GM12892 (cell line): ENCODE data around the gene SAPCD1.
"Not testable (repeated sequence)": the region's sequence is repeated elsewhere in the genome, so short reads cannot be mapped to it uniquely, and the experiment has no call there.

Experiments used
- POLR2A ChIP-seq: IDR thresholded peaks from 2 replicates; pipeline ENCODE4 v1.6.1; 2011; ENCODE audit warnings: low read depth, low read length, control low read depth
- TAF1 ChIP-seq: IDR thresholded peaks from 2 replicates; pipeline ENCODE4 v1.6.1; 2011; ENCODE audit warnings: low read depth, mild to moderate bottlenecking, control low read depth, low read length, borderline replicate concordance

GRCh38 chr6:31801031-31801927 lies 38.8 kb downstream of the SAPCD1 start:
- not testable (repeated sequence) for TF ChIP-seq TAF1, POLR2A
